Mononuclear cell (primary cell): Measurements from ENCODE around the gene SRPK3. TPM values are rescaled to one million over a fixed set of nuclear protein-coding genes. Genes with fewer than 3 reads are reported as not detected.

Experiments
- H3K27me3 ChIP-seq: 2 replicates; pipeline ENCODE4 v1.6.0; 2011; ENCODE audit warnings: low read length, control low read depth; ENCODE audit not compliant: insufficient read depth
- H3K4me1 ChIP-seq: 2 replicates; pipeline ENCODE4 v1.5.1; 2011; ENCODE audit warnings: mild to moderate bottlenecking, low read length, control low read depth; ENCODE audit not compliant: insufficient read depth
- H3K4me3 ChIP-seq: 2 replicates; pipeline ENCODE4 v1.5.1; 2011; ENCODE audit warnings: mild to moderate bottlenecking, low read length, moderate library complexity
- H3K9me3 ChIP-seq: 2 replicates; pipeline ENCODE4 v1.5.1; 2011; ENCODE audit warnings: low read depth, mild to moderate bottlenecking, control low read depth, low read length
- total RNA-seq: library from RNA; depleted of rRNA; stranded (reverse); fragments of >200 nt; gene quantifications from one replicate; pipeline ENCODE4 v1.2.3, GENCODE V29; 2012

SRPK3 gene
- total RNA-seq, 1 donor: under 0.01 TPM

- no peaks in the 10 kb centered on the region for H3K4me1 ChIP-seq
Measured at GRCh38 chrX:153783378-153784013, 2.7 kb downstream of the SRPK3 start.

GRCh38 chrX:153784325-153784967 lies 3.6 kb downstream of the SRPK3 start:
- Histone ChIP-seq H3K4me3 (no peak overlapping the region), H3K9me3 (no peaks in the 10 kb centered on the region), H3K27me3 (no peaks in the 10 kb centered on the region), H3K4me1 (no peaks in the 10 kb centered on the region)

More at GRCh38 chrX:153783378-153784013, 2.7 kb downstream of the SRPK3 start:
- H3K9me3 ChIP-seq: no peaks in the 10 kb centered on the region
- H3K4me3 ChIP-seq: no peak overlapping the region
- H3K27me3 ChIP-seq: no peaks in the 10 kb centered on the region

- Histone ChIP-seq H3K4me1 (no peaks in the 10 kb centered on the region), H3K27me3 (no peaks in the 10 kb centered on the region), H3K9me3 (no peaks in the 10 kb centered on the region), H3K4me3 (no peak overlapping the region)
Measured at GRCh38 chrX:153786669-153787068, 5.8 kb downstream of the SRPK3 start.

- no peaks in the 10 kb centered on the region for H3K27me3 ChIP-seq
- H3K4me1 ChIP-seq: peaks cover 15% of the 10 kb centered on the region
- H3K9me3 ChIP-seq: no peaks in the 10 kb centered on the region
- no peak overlapping the region for H3K4me3 ChIP-seq
Measured at GRCh38 chrX:153789654-153790053, 8.8 kb downstream of the SRPK3 start.

- peaks cover 27% of the 10 kb centered on the region for H3K4me1 ChIP-seq
- H3K4me3 ChIP-seq: no peak overlapping the region
- H3K9me3 ChIP-seq: no peaks in the 10 kb centered on the region
- H3K27me3 ChIP-seq: no peaks in the 10 kb centered on the region
Measured at GRCh38 chrX:153791104-153791852, 10.4 kb downstream of the SRPK3 start.

- Histone ChIP-seq H3K9me3 (no peaks in the 10 kb centered on the region), H3K4me1 (peaks cover 29% of the 10 kb centered on the region), H3K4me3 (no peak overlapping the region), H3K27me3 (no peaks in the 10 kb centered on the region)
Measured at GRCh38 chrX:153792368-153792767, 11.5 kb downstream of the SRPK3 start.

- Histone ChIP-seq H3K27me3 (no peaks in the 10 kb centered on the region), H3K9me3 (no peaks in the 10 kb centered on the region), H3K4me3 (peak overlapping the region; percentile 64), H3K4me1 (peaks cover 29% of the 10 kb centered on the region)
Measured at GRCh38 chrX:153793291-153793690, 12.4 kb downstream of the SRPK3 start.

GRCh38 chrX:153794018-153794896 lies 13.4 kb downstream of the SRPK3 start, which contains the start of the genes IDH3G and SSR4:
Gene IDH3G, minus strand, starts transcription at chrX:153794375. Its CDS starts 49 bp downstream, at chrX:153794326.
Gene SSR4, plus strand, starts transcription at chrX:153794668. Its CDS starts 20 bp downstream, at chrX:153794688.
- Histone ChIP-seq H3K27me3 (no peaks in the 10 kb centered on the region), H3K4me3 (peak within 1 kb of the TSS; percentile 64)

GRCh38 chrX:153794897-153795816 lies 14.3 kb downstream of the SRPK3 start:
- Histone ChIP-seq H3K4me1 (peaks cover 29% of the 10 kb centered on the region), H3K4me3 (peak overlapping the region; percentile 64), H3K27me3 (no peaks in the 10 kb centered on the region), H3K9me3 (no peaks in the 10 kb centered on the region)

More at GRCh38 chrX:153794018-153794896, 13.4 kb downstream of the SRPK3 start, which contains the start of the genes IDH3G and SSR4:
- Histone ChIP-seq H3K9me3 (no peaks in the 10 kb centered on the region), H3K4me1 (peaks cover 29% of the 10 kb centered on the region)

GRCh38 chrX:153797415-153798015 lies 16.7 kb downstream of the SRPK3 start:
- H3K4me3 ChIP-seq: no peak overlapping the region
- H3K4me1 ChIP-seq: peaks cover 25% of the 10 kb centered on the region
- no peaks in the 10 kb centered on the region for H3K27me3 ChIP-seq
- H3K9me3 ChIP-seq: no peaks in the 10 kb centered on the region

- peaks cover 14% of the 10 kb centered on the region for H3K4me1 ChIP-seq
- no peaks in the 10 kb centered on the region for H3K27me3 ChIP-seq
- H3K4me3 ChIP-seq: no peak overlapping the region
- no peaks in the 10 kb centered on the region for H3K9me3 ChIP-seq
Measured at GRCh38 chrX:153799326-153799725, 18.5 kb downstream of the SRPK3 start.

GRCh38 chrX:153800177-153800722 lies 19.4 kb downstream of the SRPK3 start:
- Histone ChIP-seq H3K9me3 (no peaks in the 10 kb centered on the region), H3K27me3 (no peaks in the 10 kb centered on the region), H3K4me3 (no peak overlapping the region), H3K4me1 (peaks cover 13% of the 10 kb centered on the region)

GRCh38 chrX:153800746-153801145 lies 19.9 kb downstream of the SRPK3 start:
- H3K4me3 ChIP-seq: no peak overlapping the region
- no peaks in the 10 kb centered on the region for H3K27me3 ChIP-seq
- peaks cover 8% of the 10 kb centered on the region for H3K4me1 ChIP-seq
- no peaks in the 10 kb centered on the region for H3K9me3 ChIP-seq
